HG02623 (cell line): ENCODE data around the gene IFT81.
"Not testable (repeated sequence)": the region's sequence is repeated elsewhere in the genome, so short reads cannot be mapped to it uniquely, and the experiment has no call there.

Experiments
- ATAC-seq: cut with Tn5 transposase; IDR thresholded peaks from one replicate; pipeline ENCODE4 v1.9.1; 2021; ENCODE audit warnings: moderate library complexity; ENCODE audit not compliant: unreplicated experiment

Gene IFT81

GRCh38 chr12:110200124-110200417 is 75.9 kb downstream of the IFT81 start:
- ATAC-seq = no peak

GRCh38 chr12:110201995-110202394 is 77.8 kb downstream of the IFT81 start:
- no peak for ATAC-seq

GRCh38 chr12:110203546-110203945 is 79.4 kb downstream of the IFT81 start:
- no peak for ATAC-seq

GRCh38 chr12:110205931-110206330 is 81.8 kb downstream of the IFT81 start:
- no peak for ATAC-seq

GRCh38 chr12:110211639-110212536 is 87.7 kb downstream of the IFT81 start:
- ATAC-seq = not testable (repeated sequence)

- ATAC-seq = no peak
Observed at GRCh38 chr12:110217996-110218674, 94.0 kb downstream of the IFT81 start.

GRCh38 chr12:110222027-110222426 is 97.9 kb downstream of the IFT81 start:
- ATAC-seq = no peak

- ATAC-seq = no peak
Observed at GRCh38 chr12:110222433-110222832, 98.3 kb downstream of the IFT81 start.

GRCh38 chr12:110223777-110224378 is 99.7 kb downstream of the IFT81 start:
- ATAC-seq = no peak

- no peak for ATAC-seq
Observed at GRCh38 chr12:110224379-110225304, 100.5 kb downstream of the IFT81 start.

- ATAC-seq = no peak
Observed at GRCh38 chr12:110227138-110227537, 103.0 kb downstream of the IFT81 start.

- not testable (repeated sequence) for ATAC-seq
Observed at GRCh38 chr12:110228348-110228747, 104.2 kb downstream of the IFT81 start.

- no peak for ATAC-seq
Observed at GRCh38 chr12:110228756-110229155, 104.6 kb downstream of the IFT81 start.

- no peak for ATAC-seq
Observed at GRCh38 chr12:110229409-110229808, 105.3 kb downstream of the IFT81 start.

- no peak for ATAC-seq
Observed at GRCh38 chr12:110230655-110231054, 106.5 kb downstream of the IFT81 start.

- no peak for ATAC-seq
Observed at GRCh38 chr12:110233212-110233903, 109.2 kb downstream of the IFT81 start.

- ATAC-seq = no peak
Observed at GRCh38 chr12:110234331-110234751, 110.2 kb downstream of the IFT81 start.

GRCh38 chr12:110234755-110235154 is 110.6 kb downstream of the IFT81 start:
- ATAC-seq = no peak

GRCh38 chr12:110235383-110235782 is 111.2 kb downstream of the IFT81 start:
- no peak for ATAC-seq

GRCh38 chr12:110243227-110243626 is 119.1 kb downstream of the IFT81 start:
- ATAC-seq = no peak
